Left ventricle myocardium inferior (tissue), 1 donor: ENCODE measurements around the gene ARMC9. TPM values are rescaled to one million over a fixed set of nuclear protein-coding genes. Genes with fewer than 3 reads are reported as not detected.
"Not testable (repeated sequence)": the region's sequence is repeated elsewhere in the genome, so short reads cannot be mapped to it uniquely, and the experiment has no call there.

Experiments
- DNase-seq: peaks from one replicate; pipeline ENCODE4 v3.0.0-alpha.2; 2020
- H3K27ac ChIP-seq: fragments of 200-600 bp; replicated peaks from 2 replicates; pipeline ENCODE4 v1.8.0; 2021
- H3K27me3 ChIP-seq: fragments of 200-600 bp; 2 replicates; pipeline ENCODE4 v1.8.0; 2021; ENCODE audit warnings: low read depth
- H3K36me3 ChIP-seq: fragments of 200-600 bp; 2 replicates; pipeline ENCODE4 v1.8.0; 2021
- H3K4me1 ChIP-seq: fragments of 200-600 bp; 2 replicates; pipeline ENCODE4 v1.8.0; 2021
- H3K4me3 ChIP-seq: fragments of 200-600 bp; 2 replicates; pipeline ENCODE4 v1.8.0; 2021; ENCODE audit warnings: mild to moderate bottlenecking, moderate library complexity
- H3K9me3 ChIP-seq: fragments of 200-600 bp; replicated peaks from 2 replicates; pipeline ENCODE4 v1.8.0; 2021
- CTCF ChIP-seq: fragments of 200-600 bp; IDR thresholded peaks from 2 replicates; pipeline ENCODE4 v1.8.0; 2021; ENCODE audit warnings: antibody characterized with exemption, mild to moderate bottlenecking, borderline replicate concordance
- intact Hi-C: fragments of 100-400 bp; cut with micrococcal nuclease; formaldehyde crosslinking; loops from one replicate; pipeline ENCODE4 v1.11.0; 2022
- total RNA-seq: library from RNA; stranded (reverse); fragmentation: NEBNext Ultra II Directional; extraction: Animal tissue kit (Norgen Biotek cat#: 25700); gene quantifications from one replicate; pipeline ENCODE4 v1.2.1, GENCODE V29; 2021
- donor health status: DM: no; HTN: yes; CAD: no; lungs with severe emphysema.

The ARMC9 gene
- total RNA-seq, 1 donor from 2014 or later = 3.1 TPM

- intact Hi-C loops = no loop called here
- no peak overlapping the region for H3K27ac ChIP-seq
- DNase-seq = no peak
- H3K4me1 ChIP-seq = peaks cover 25% of the 10 kb centered on the region
- H3K9me3 ChIP-seq = no peaks in the 10 kb centered on the region
- no peak overlapping the region for H3K4me3 ChIP-seq
- H3K36me3 ChIP-seq = peaks cover 22% of the 10 kb centered on the region
- TF ChIP-seq CTCF = no peak
- H3K27me3 ChIP-seq = no peaks in the 10 kb centered on the region
Observed at GRCh38 chr2:231176066-231176465, 22.4 kb upstream of the ARMC9 start.

GRCh38 chr2:231177156-231178025, 21.0 kb upstream of the ARMC9 start:
- Histone ChIP-seq H3K4me3 (no peak overlapping the region), H3K9me3 (no peaks in the 10 kb centered on the region), H3K36me3 (peaks cover 12% of the 10 kb centered on the region), H3K27ac (no peak overlapping the region), H3K4me1 (peaks cover 37% of the 10 kb centered on the region), H3K27me3 (no peaks in the 10 kb centered on the region)
- no peak for DNase-seq
- intact Hi-C loops = no loop called here
- no peak for TF ChIP-seq CTCF

GRCh38 chr2:231178805-231179204, 19.6 kb upstream of the ARMC9 start:
- not testable (repeated sequence) for H3K4me3 ChIP-seq, H3K27ac ChIP-seq

GRCh38 chr2:231181860-231182512, 16.4 kb upstream of the ARMC9 start:
- DNase-seq = peak; percentile 70
- Histone ChIP-seq H3K36me3 (no peaks in the 10 kb centered on the region), H3K4me1 (peaks cover 48% of the 10 kb centered on the region), H3K4me3 (no peak overlapping the region), H3K27me3 (no peaks in the 10 kb centered on the region), H3K9me3 (no peaks in the 10 kb centered on the region), H3K27ac (peak overlapping the region; percentile 71)
- intact Hi-C loops = no loop called here
- peak; percentile 34 for TF ChIP-seq CTCF

More at GRCh38 chr2:231178805-231179204, 19.6 kb upstream of the ARMC9 start:
- peaks cover 43% of the 10 kb centered on the region for H3K4me1 ChIP-seq
- H3K9me3 ChIP-seq, H3K36me3 ChIP-seq, DNase-seq, H3K27me3 ChIP-seq, intact Hi-C loops: not testable (repeated sequence)

GRCh38 chr2:231182513-231182899, 15.9 kb upstream of the ARMC9 start:
- intact Hi-C loops = no loop called here
- H3K36me3 ChIP-seq = no peaks in the 10 kb centered on the region
- H3K27ac ChIP-seq = peak overlapping the region; percentile 71
- no peak for TF ChIP-seq CTCF
- DNase-seq = no peak
- peaks cover 48% of the 10 kb centered on the region for H3K4me1 ChIP-seq
- H3K9me3 ChIP-seq = no peaks in the 10 kb centered on the region
- H3K4me3 ChIP-seq = no peak overlapping the region
- no peaks in the 10 kb centered on the region for H3K27me3 ChIP-seq

- H3K4me1 ChIP-seq = peaks cover 48% of the 10 kb centered on the region
- DNase-seq = no peak
- no peaks in the 10 kb centered on the region for H3K36me3 ChIP-seq
- no peak for TF ChIP-seq CTCF
- intact Hi-C loops = no loop called here
- H3K27me3 ChIP-seq = no peaks in the 10 kb centered on the region
- no peak overlapping the region for H3K27ac ChIP-seq
- no peak overlapping the region for H3K4me3 ChIP-seq
- H3K9me3 ChIP-seq = no peaks in the 10 kb centered on the region
Observed at GRCh38 chr2:231183851-231184250, 14.6 kb upstream of the ARMC9 start.
